HG02571 (cell line): ENCODE measurements around the gene FAM222B.
"Not testable (repeated sequence)": the region's sequence is repeated elsewhere in the genome, so short reads cannot be mapped to it uniquely, and the experiment has no call there.

ENCODE experiments used
- ATAC-seq: cut with Tn5 transposase; IDR thresholded peaks from one replicate; pipeline ENCODE4 v1.9.1; 2021; ENCODE audit warnings: mild to moderate bottlenecking, moderate library complexity; ENCODE audit not compliant: unreplicated experiment

FAM222B gene

GRCh38 chr17:28842282-28843012, at the start of gene FAM222B:
FAM222B (minus strand) TSS chr17:28842790; CDS start chr17:28766667, 76,123 bp downstream.
- ATAC-seq = peak; percentile 71

GRCh38 chr17:28892024-28892423, 49.4 kb upstream of the FAM222B start:
- ATAC-seq = no peak

- ATAC-seq = no peak
Measured at GRCh38 chr17:28891201-28891600, 48.6 kb upstream of the FAM222B start.

- ATAC-seq = no peak
Measured at GRCh38 chr17:28889996-28890395, 47.4 kb upstream of the FAM222B start.

- no peak for ATAC-seq
Measured at GRCh38 chr17:28888832-28889231, 46.2 kb upstream of the FAM222B start.

- no peak for ATAC-seq
Measured at GRCh38 chr17:28887871-28888471, 45.4 kb upstream of the FAM222B start.

- no peak for ATAC-seq
Measured at GRCh38 chr17:28885951-28886350, 43.4 kb upstream of the FAM222B start.

- ATAC-seq = no peak
Measured at GRCh38 chr17:28885363-28885762, 42.8 kb upstream of the FAM222B start.

- ATAC-seq = no peak
Measured at GRCh38 chr17:28883967-28884702, 41.5 kb upstream of the FAM222B start.

GRCh38 chr17:28882154-28882895, 39.7 kb upstream of the FAM222B start:
- ATAC-seq = no peak

GRCh38 chr17:28881533-28882056, 39.0 kb upstream of the FAM222B start:
- no peak for ATAC-seq

- ATAC-seq = no peak
Measured at GRCh38 chr17:28880572-28880945, 38.0 kb upstream of the FAM222B start.

- no peak for ATAC-seq
Measured at GRCh38 chr17:28879886-28880571, 37.4 kb upstream of the FAM222B start.

- no peak for ATAC-seq
Measured at GRCh38 chr17:28878981-28879380, 36.4 kb upstream of the FAM222B start.

GRCh38 chr17:28878158-28878910, 35.7 kb upstream of the FAM222B start:
- no peak for ATAC-seq

GRCh38 chr17:28877150-28877711, 34.6 kb upstream of the FAM222B start:
- not testable (repeated sequence) for ATAC-seq

- ATAC-seq = no peak
Measured at GRCh38 chr17:28875848-28876550, 33.4 kb upstream of the FAM222B start.

GRCh38 chr17:28874750-28875149, 32.2 kb upstream of the FAM222B start:
- no peak for ATAC-seq

- ATAC-seq = no peak
Measured at GRCh38 chr17:28873839-28874238, 31.2 kb upstream of the FAM222B start.
